GM12865 (cell line): ENCODE results near the gene SULT4A1.
"Not testable (repeated sequence)": the region's sequence is repeated elsewhere in the genome, so short reads cannot be mapped to it uniquely, and the experiment has no call there.

Experiments
- DNase-seq: peaks from one replicate; pipeline ENCODE4 v3.0.0; 2010; ENCODE audit warnings: low read depth
- H3K4me3 ChIP-seq: 2 replicates; pipeline ENCODE4 v1.5.1; 2011; ENCODE audit warnings: mild to moderate bottlenecking, low read depth, low read length, control low read depth
- CTCF ChIP-seq: IDR thresholded peaks from 2 replicates; pipeline ENCODE4 v1.5.1; 2011; ENCODE audit warnings: low read length, control low read depth, low read depth, inconsistent platforms; ENCODE audit not compliant: insufficient read depth; ENCODE audit errors: missing control alignments

The SULT4A1 gene

GRCh38 chr22:43878079-43878795, 15.9 kb upstream of the SULT4A1 start:
- TF ChIP-seq CTCF = no peak
- no peak for DNase-seq
- H3K4me3 ChIP-seq = no peak overlapping the region

GRCh38 chr22:43876866-43877509, 14.7 kb upstream of the SULT4A1 start:
- H3K4me3 ChIP-seq = no peak overlapping the region
- no peak for DNase-seq
- no peak for TF ChIP-seq CTCF

GRCh38 chr22:43869799-43870198, 7.5 kb upstream of the SULT4A1 start:
- no peak for DNase-seq
- no peak for TF ChIP-seq CTCF
- no peak overlapping the region for H3K4me3 ChIP-seq

GRCh38 chr22:43869001-43869400, 6.7 kb upstream of the SULT4A1 start:
- H3K4me3 ChIP-seq, DNase-seq: not testable (repeated sequence)

- TF ChIP-seq CTCF = no peak
- no peak for DNase-seq
- no peak overlapping the region for H3K4me3 ChIP-seq
Observed at GRCh38 chr22:43867839-43868635, 5.7 kb upstream of the SULT4A1 start.

GRCh38 chr22:43862882-43863202, 529 bp upstream of the SULT4A1 start:
- TF ChIP-seq CTCF = no peak
- no peak overlapping the region for H3K4me3 ChIP-seq
- no peak for DNase-seq

- no peak for DNase-seq
- no peak for TF ChIP-seq CTCF
- H3K4me3 ChIP-seq = no peak overlapping the region
Observed at GRCh38 chr22:43861529-43861928, 784 bp downstream of the SULT4A1 start.
